ENCODE data around the gene TST. TPM values are rescaled to one million over a fixed set of nuclear protein-coding genes. Genes with fewer than 3 reads are reported as not detected.

The TST gene
- total and polyA plus RNA-seq, 2 of the 8 experiments (the other 6 are each of a cell fraction or from before 2014, with no cell fraction given), result 22.6 to 61.6 TPM

DNA sequence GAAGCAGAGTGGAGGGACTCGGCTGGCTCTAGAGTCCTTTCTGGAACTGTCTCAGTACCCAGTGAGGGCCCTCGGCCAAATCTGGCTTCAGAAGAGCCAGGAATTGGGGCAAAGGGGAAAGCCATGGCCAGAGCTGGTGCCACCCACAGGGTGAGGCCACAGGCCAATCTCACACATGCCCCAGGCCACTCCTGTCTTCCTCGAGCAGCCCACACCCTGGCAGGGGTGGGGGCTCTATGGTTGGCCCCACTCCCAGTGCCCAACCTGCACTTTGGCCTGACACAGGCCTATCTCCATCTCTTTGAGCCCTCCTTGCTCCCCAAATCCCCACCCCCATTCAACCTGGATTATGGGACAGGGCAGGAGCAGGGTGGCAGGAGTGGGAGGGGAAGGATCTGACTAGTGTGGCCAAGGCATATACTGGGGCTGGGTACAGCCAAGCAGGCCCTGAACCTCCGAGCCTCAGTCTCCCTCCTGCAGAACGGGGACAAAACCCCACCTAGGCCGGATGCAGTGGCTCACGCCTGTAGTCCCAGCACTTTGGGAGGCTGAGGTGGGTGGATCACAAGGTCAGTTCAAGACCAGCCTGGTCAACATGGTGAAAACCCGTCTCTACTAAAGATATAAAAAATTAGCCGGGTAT lies 6.9 kb downstream of the TST start:
- Histone ChIP-seq H2BK20ac (ENCODE audit: low read length) (no peak overlapping the region), H3K36me3 (ENCODE audit: control insufficient read depth in 2 of 4, insufficient read depth in 4 of 4, low read length in 3 of 4) (peaks cover 0 to 5% (median 1%) of the 10 kb centered on the region in 4 experiments; a peak in 2 of 8 replicates), H3K4me3 (ENCODE audit: extremely low read depth in 1 of 4, insufficient read depth in 2 of 4, low read depth in 3 of 4, low read length in 4 of 4) (no peak overlapping the region), H2AK5ac (ENCODE audit: low read depth, low read length) (no peak overlapping the region), H2BK12ac (ENCODE audit: low read depth, low read length) (no peak overlapping the region), H2BK5ac (ENCODE audit: low read depth, low read length) (no peak overlapping the region), H3K18ac (ENCODE audit: extremely low read depth, low read length) (no peak overlapping the region), H3K27me3 (replicated peaks in 1 of 4; ENCODE audit: control insufficient read depth in 3 of 4, extremely low read depth in 1 of 4, insufficient read depth in 3 of 4, low read length in 3 of 4) (no peaks in the 10 kb centered on the region; a peak in 2 of 7 replicates), H3K23ac (ENCODE audit: insufficient read length) (no peak overlapping the region), H3K56ac (replicated peaks; ENCODE audit: insufficient read length, low read depth, low read length) (no peak overlapping the region), H4K8ac (ENCODE audit: extremely low read depth, insufficient read depth, low read length) (no peak overlapping the region), H3K4ac (replicated peaks; ENCODE audit: insufficient read length, low read depth, low read length) (no peak overlapping the region), H3K27ac (ENCODE audit: low read depth, low read length) (no peak overlapping the region), H4K5ac (ENCODE audit: insufficient read length, low read depth, low read length) (no peak overlapping the region), H3K4me1 (replicated peaks in 1 of 4; ENCODE audit: control insufficient read depth in 3 of 4, insufficient read depth in 4 of 4, low read length in 3 of 4) (peaks cover 0 to 4% (median 1%) of the 10 kb centered on the region in 4 experiments; a peak in 3 of 7 replicates), H4K20me1 (replicated peaks in 1 of 2; ENCODE audit: control insufficient read depth in 1 of 2, insufficient read depth in 2 of 2, low read length in 2 of 2) (peaks cover 1 to 20% of the 10 kb centered on the region in 2 experiments), H2BK15ac (ENCODE audit: low read length) (no peak overlapping the region), H3K14ac (ENCODE audit: insufficient read length) (no peak overlapping the region), H3K9me3 (ENCODE audit: insufficient read depth in 2 of 2, low read depth in 1 of 2, low read length in 1 of 2) (no peaks in the 10 kb centered on the region), H3K9ac (replicated peaks in 1 of 4; ENCODE audit: extremely low read depth in 1 of 4, low read depth in 3 of 4, low read length in 3 of 4) (no peak overlapping the region), H3K23me2 (ENCODE audit: low read depth, low read length) (no peaks in the 10 kb centered on the region), H2BK120ac (replicated peaks; ENCODE audit: low read depth, low read length) (no peak overlapping the region), H4K91ac (replicated peaks; ENCODE audit: insufficient read length, low read length) (no peak overlapping the region), H2AFZ (ENCODE audit: low read length) (no peak overlapping the region), H3K79me2 (ENCODE audit: control insufficient read depth in 1 of 2, insufficient read depth in 2 of 2, low read length in 2 of 2) (no peaks in the 10 kb centered on the region; a peak in 1 of 4 replicates), H3K4me2 (ENCODE audit: insufficient read depth in 1 of 2, low read depth in 2 of 2, low read length in 2 of 2) (no peak overlapping the region), H3K79me1 (ENCODE audit: low read depth, low read length) (no peaks in the 10 kb centered on the region; the same call in 1 of the 2 replicates)
- FAIRE-seq (no peak), DNase-seq (ENCODE audit: low read depth in 1 of 2, low spot score in 2 of 2) (no peak)
- 88% methylated on average over 8 of the region's 9 CpGs; no CpG with 5 or more reads in 1 of the 2 experiments for WGBS, 2 experiments (ENCODE audit: extremely low coverage in 1 of 2, insufficient coverage in 1 of 2, insufficient read length in 1 of 2, insufficient replicate concordance in 2 of 2, low coverage in 1 of 2, low lambda C conversion rate in 2 of 2, missing lambda C conversion rate in 1 of 2)
- ChIA-PET POLR2A (ENCODE audit: partially characterized antibody) (interaction anchor here (0.8 to 1.2 kb wide), 2 partner anchors 12 to 116 kb away, joined by 3 read pairs; no protein-coding TSS in a partner anchor), CTCF (ENCODE audit: partially characterized antibody) (interaction anchor here (1.1 to 1.3 kb wide), 3 partner anchors 9 to 20 kb away, joined by 3 to 5 read pairs (median 4); no protein-coding TSS in a partner anchor)
- TF ChIP-seq FOSL1 (IDR thresholded peaks at IDR 0.05; ENCODE audit: insufficient read depth, low read depth, low read length), result no peak
- no peak for TF ChIP-seq GTF2F1 (IDR thresholded peaks at IDR 0.05; ENCODE audit: borderline replicate concordance, low read depth, low read length)
- TF ChIP-seq MAFK (IDR thresholded peaks at IDR 0.05; ENCODE audit: low read depth, low read length), result no peak
- TF ChIP-seq SP4 (IDR thresholded peaks at IDR 0.05; ENCODE audit: low read length), result no peak
- TF ChIP-seq CBX8 (IDR thresholded peaks at IDR 0.05; ENCODE audit: borderline replicate concordance, low read depth, low read length), result no peak
- TF ChIP-seq TAF7 (optimal IDR thresholded peaks at IDR 0.05; ENCODE audit: borderline replicate concordance, low read depth, low read length), result no peak
- TF ChIP-seq SRF (IDR thresholded peaks at IDR 0.05; ENCODE audit: low read depth, low read length), result no peak
- no peak for TF ChIP-seq YY1 (IDR thresholded peaks at IDR 0.05; ENCODE audit: low read depth, low read length)
- no peak for TF ChIP-seq TBP (IDR thresholded peaks at IDR 0.05; ENCODE audit: low read depth, low read length)
- no peak for TF ChIP-seq EZH2 (IDR thresholded peaks at IDR 0.05; ENCODE audit: low read depth, low read length, severe bottlenecking)
- TF ChIP-seq, protein P1, sequence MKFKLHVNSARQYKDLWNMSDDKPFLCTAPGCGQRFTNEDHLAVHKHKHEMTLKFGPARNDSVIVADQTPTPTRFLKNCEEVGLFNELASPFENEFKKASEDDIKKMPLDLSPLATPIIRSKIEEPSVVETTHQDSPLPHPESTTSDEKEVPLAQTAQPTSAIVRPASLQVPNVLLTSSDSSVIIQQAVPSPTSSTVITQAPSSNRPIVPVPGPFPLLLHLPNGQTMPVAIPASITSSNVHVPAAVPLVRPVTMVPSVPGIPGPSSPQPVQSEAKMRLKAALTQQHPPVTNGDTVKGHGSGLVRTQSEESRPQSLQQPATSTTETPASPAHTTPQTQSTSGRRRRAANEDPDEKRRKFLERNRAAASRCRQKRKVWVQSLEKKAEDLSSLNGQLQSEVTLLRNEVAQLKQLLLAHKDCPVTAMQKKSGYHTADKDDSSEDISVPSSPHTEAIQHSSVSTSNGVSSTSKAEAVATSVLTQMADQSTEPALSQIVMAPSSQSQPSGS (IDR thresholded peaks at IDR 0.05; ENCODE audit: low read length), result no peak
- TF ChIP-seq TAF1 (IDR thresholded peaks at IDR 0.05; ENCODE audit: low read depth, low read length), result no peak

All from H1 (cell line).